ENCODE results near the gene PRKN. TPM values are rescaled to one million over a fixed set of nuclear protein-coding genes. Genes with fewer than 3 reads are reported as not detected.

The PRKN gene
- total RNA-seq, 1 donor from 2014 or later, result 1.2 TPM

GRCh38 chr6:161813156-161813555 lies 914.4 kb downstream of the PRKN start:
- Histone ChIP-seq H3K27me3 (ENCODE audit: control insufficient read depth, insufficient read depth, low read length) (no peaks in the 10 kb centered on the region), H3K36me3 (ENCODE audit: control insufficient read depth, insufficient read depth, low read length) (no peaks in the 10 kb centered on the region), H3K4me3 (ENCODE audit: low read depth, low read length) (no peak overlapping the region)
- no peak for DNase-seq (ENCODE audit: low read depth)
- TF ChIP-seq CTCF (IDR thresholded peaks at IDR 0.05; ENCODE audit: insufficient read depth, low read length, poor library complexity, severe bottlenecking), result no peak

GRCh38 chr6:161809971-161810370 lies 917.6 kb downstream of the PRKN start:
- no peak for TF ChIP-seq CTCF (IDR thresholded peaks at IDR 0.05; ENCODE audit: insufficient read depth, low read length, poor library complexity, severe bottlenecking)
- DNase-seq (ENCODE audit: low read depth), result no peak
- Histone ChIP-seq H3K4me3 (ENCODE audit: low read depth, low read length) (no peak overlapping the region), H3K36me3 (ENCODE audit: control insufficient read depth, insufficient read depth, low read length) (no peaks in the 10 kb centered on the region), H3K27me3 (ENCODE audit: control insufficient read depth, insufficient read depth, low read length) (no peaks in the 10 kb centered on the region)

GRCh38 chr6:161804838-161805237 lies 922.7 kb downstream of the PRKN start:
- Histone ChIP-seq H3K27me3 (ENCODE audit: control insufficient read depth, insufficient read depth, low read length) (no peaks in the 10 kb centered on the region), H3K4me3 (ENCODE audit: low read depth, low read length) (no peak overlapping the region), H3K36me3 (ENCODE audit: control insufficient read depth, insufficient read depth, low read length) (no peaks in the 10 kb centered on the region)
- DNase-seq (ENCODE audit: low read depth), result no peak
- no peak for TF ChIP-seq CTCF (IDR thresholded peaks at IDR 0.05; ENCODE audit: insufficient read depth, low read length, poor library complexity, severe bottlenecking)

GRCh38 chr6:161803131-161803530 lies 924.4 kb downstream of the PRKN start:
- no peaks in the 10 kb centered on the region for H3K27me3 ChIP-seq (ENCODE audit: control insufficient read depth, insufficient read depth, low read length)
- no peaks in the 10 kb centered on the region for H3K36me3 ChIP-seq (ENCODE audit: control insufficient read depth, insufficient read depth, low read length)
- H3K4me3 ChIP-seq (ENCODE audit: low read depth, low read length), result no peak overlapping the region
- DNase-seq (ENCODE audit: low read depth), result no peak
- TF ChIP-seq CTCF (IDR thresholded peaks at IDR 0.05; ENCODE audit: insufficient read depth, low read length, poor library complexity, severe bottlenecking), result no peak

- no peaks in the 10 kb centered on the region for H3K36me3 ChIP-seq (ENCODE audit: control insufficient read depth, insufficient read depth, low read length)
- no peak for TF ChIP-seq CTCF (IDR thresholded peaks at IDR 0.05; ENCODE audit: insufficient read depth, low read length, poor library complexity, severe bottlenecking)
- H3K4me3 ChIP-seq (ENCODE audit: low read depth, low read length), result no peak overlapping the region
- no peaks in the 10 kb centered on the region for H3K27me3 ChIP-seq (ENCODE audit: control insufficient read depth, insufficient read depth, low read length)
- no peak for DNase-seq (ENCODE audit: low read depth)
These were observed 925.3 kb downstream of the PRKN start for GRCh38 chr6:161802231-161802630.

GRCh38 chr6:161798844-161799394 lies 928.6 kb downstream of the PRKN start:
- Histone ChIP-seq H3K4me3 (ENCODE audit: low read depth, low read length) (no peak overlapping the region), H3K27me3 (ENCODE audit: control insufficient read depth, insufficient read depth, low read length) (no peaks in the 10 kb centered on the region), H3K36me3 (ENCODE audit: control insufficient read depth, insufficient read depth, low read length) (no peaks in the 10 kb centered on the region)
- DNase-seq (ENCODE audit: low read depth), result no peak
- TF ChIP-seq CTCF (IDR thresholded peaks at IDR 0.05; ENCODE audit: insufficient read depth, low read length, poor library complexity, severe bottlenecking), result no peak

All from kidney epithelial cell (primary cell).